Cardiac fibroblast (primary cell): ENCODE measurements around the gene CD74.
"Not testable (repeated sequence)": the region's sequence is repeated elsewhere in the genome, so short reads cannot be mapped to it uniquely, and the experiment has no call there.

Source experiments
- DNase-seq, 2 donors: peaks; one replicate each; pipeline versions ENCODE4 v3.0.0 to v3.0.0-alpha.2; 2010; ENCODE audit warnings: low read depth in 2 of 2
- H3K4me3 ChIP-seq, 2 donors: replicated peaks in 1 of 2; 1 replicate in 1 of 2; 2 replicates in 1 of 2; pipeline ENCODE4 v1.5.1; 2011; ENCODE audit warnings: low read depth in 2 of 2, low read length in 2 of 2, mild to moderate bottlenecking in 2 of 2, moderate library complexity in 1 of 2
- TF ChIP-seq, protein P1 (sequence below): IDR thresholded peaks from one replicate; pipeline ENCODE4 v1.5.1; 2011; ENCODE audit warnings: low read depth, mild to moderate bottlenecking, low read length, inconsistent platforms

The CD74 gene

DNA sequence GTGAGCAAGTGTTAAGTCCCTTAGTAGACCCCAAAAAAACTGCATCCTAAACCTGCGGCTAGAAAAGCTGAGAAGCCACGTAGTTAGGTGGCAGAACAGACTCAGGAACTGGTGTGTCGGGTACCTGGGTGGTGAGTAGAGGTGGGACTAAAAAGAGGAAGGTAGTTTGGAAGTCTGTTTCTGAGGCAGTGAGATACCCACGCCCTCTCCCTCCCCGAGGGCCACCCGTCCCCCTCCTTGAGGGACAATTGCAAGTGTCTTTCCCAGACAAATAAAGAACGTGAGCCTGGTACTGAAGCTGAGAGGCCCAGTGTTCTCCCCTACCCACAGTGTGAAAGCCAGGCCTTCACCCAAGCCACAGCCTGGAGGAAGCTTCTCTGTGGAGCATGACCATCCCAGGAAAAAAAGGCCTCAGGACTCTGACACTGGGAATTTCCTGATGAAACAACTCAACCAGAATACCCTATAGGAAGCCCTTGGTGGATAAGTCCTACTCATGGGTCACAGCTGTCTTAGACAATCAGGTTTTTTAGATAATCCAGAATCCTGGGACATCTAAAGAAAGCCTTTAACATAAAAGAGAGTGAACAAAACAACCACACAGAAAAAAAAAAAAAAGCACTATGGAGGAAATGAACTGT, 7.0 kb upstream of the CD74 start:
- TF ChIP-seq, protein P1, sequence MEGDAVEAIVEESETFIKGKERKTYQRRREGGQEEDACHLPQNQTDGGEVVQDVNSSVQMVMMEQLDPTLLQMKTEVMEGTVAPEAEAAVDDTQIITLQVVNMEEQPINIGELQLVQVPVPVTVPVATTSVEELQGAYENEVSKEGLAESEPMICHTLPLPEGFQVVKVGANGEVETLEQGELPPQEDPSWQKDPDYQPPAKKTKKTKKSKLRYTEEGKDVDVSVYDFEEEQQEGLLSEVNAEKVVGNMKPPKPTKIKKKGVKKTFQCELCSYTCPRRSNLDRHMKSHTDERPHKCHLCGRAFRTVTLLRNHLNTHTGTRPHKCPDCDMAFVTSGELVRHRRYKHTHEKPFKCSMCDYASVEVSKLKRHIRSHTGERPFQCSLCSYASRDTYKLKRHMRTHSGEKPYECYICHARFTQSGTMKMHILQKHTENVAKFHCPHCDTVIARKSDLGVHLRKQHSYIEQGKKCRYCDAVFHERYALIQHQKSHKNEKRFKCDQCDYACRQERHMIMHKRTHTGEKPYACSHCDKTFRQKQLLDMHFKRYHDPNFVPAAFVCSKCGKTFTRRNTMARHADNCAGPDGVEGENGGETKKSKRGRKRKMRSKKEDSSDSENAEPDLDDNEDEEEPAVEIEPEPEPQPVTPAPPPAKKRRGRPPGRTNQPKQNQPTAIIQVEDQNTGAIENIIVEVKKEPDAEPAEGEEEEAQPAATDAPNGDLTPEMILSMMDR, result no peak
- no peak for DNase-seq
- H3K4me3 ChIP-seq, result no peak overlapping the region

DNA sequence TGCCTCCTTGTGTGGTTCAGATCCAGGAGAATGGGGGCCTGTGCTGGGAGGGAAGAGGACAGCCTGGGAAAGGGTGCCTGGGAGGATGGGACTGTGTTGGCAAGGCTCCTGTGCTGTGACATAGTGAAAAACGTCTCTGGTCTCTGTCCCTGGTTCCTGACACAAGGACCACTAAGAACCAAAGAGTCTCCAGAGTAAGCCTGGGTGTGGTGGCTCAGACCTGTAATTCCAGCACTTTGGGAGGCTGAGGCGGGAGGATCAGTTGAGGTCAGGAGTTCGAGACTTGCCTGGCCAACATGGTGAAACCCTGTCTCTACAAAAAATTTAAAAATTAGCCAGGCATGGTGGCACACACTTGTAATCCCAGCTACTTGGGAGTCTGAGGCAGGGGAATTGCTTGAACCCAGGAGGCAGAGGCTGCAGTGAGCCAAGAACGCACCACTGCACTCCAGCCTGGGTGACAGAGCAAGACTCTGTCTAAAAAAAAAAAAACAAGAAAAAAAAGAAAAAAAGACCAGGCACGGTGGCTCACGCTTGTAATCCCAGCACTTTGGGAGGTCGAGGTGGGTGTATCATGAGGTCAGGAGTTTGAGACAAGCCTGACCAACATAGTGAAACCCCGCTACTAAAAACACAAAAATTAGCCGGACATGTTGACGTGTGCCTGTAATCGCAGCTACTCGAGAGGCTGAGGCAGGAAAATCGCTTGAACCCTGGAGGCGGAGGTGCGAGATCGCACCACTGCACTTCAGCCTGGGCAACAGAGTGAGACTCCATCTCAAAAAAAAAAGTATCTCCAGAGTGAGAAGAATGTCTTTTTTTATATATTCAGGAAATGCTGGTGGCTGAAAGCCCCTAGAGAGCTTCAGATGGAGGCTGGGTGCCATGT, 1.4 kb upstream of the CD74 start:
- DNase-seq, H3K4me3 ChIP-seq: not testable (repeated sequence)

DNA sequence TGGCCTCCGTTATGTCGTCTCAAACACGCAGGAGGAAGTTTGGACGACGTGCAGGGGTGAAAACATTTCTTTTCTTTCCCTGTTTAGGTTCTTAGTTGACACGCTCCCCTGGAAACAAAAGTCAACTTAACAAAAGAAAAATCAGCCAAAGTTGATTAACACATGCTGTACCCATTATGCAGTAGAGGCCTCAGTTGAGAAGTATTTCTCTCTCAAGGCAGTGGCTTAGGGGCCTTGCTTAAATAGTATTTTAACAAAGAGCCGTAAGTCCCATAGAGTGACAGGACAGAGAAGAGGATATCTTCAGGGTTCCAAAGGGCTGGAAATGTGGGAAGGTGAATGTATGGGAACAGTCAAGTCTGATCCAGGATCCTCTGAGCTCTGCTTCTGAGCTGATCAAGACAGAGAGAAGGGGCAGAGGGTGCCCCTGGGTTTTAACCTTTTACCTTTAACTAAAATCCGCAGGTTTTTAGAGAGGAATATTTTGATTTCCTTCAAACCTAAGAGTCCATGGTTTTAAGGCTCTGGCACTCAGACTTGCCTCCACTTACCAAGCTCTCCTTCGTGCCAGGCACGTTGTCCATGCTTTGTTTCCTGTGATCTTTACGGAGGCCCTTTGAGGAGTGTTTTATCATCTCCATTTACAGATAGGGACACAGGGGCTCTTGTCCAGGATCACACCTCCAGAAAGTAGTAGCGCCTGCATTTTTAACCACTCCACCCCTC, 629 bp upstream of the CD74 start:
- no peak overlapping the region for H3K4me3 ChIP-seq
- TF ChIP-seq, protein P1, result no peak
- DNase-seq, result no peak

DNA sequence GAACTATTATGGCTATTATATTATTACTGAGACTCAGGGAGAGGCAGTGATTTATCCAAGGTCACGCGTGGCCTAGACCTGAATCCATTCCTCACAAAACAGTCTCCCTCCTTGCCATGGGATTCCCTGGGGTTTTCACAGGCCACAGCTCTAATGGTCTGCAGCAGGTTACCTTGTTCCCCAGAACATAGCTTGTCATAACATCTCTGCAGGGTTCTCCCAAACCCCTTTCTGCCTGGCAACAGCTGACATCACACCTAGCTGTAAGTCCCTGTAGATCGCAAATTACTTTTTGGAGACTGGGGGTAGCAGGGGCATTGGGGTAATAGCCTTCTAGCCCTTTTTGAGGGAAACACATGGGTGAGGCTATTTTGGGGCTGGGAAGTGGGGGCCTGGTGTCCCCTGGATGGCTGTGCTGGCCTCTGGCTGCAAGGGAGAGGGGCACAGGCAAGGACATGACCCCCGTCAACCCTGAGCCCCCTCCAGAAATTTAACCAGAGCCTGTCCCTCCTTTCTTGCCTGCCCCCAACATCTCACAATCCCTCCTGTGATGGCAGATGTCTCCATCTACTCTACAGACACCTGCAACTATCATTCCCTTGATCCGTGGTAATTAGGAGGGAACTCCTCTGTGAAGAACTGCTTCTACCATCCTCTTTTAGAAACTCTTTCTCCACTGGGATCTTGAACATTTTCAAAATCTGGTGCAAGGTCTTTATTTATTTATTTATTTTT, 1.3 kb downstream of the CD74 start:
- peak in 1 of 2 donors; percentile 23 for DNase-seq
- no peak overlapping the region for H3K4me3 ChIP-seq
- TF ChIP-seq, protein P1, result no peak

DNA sequence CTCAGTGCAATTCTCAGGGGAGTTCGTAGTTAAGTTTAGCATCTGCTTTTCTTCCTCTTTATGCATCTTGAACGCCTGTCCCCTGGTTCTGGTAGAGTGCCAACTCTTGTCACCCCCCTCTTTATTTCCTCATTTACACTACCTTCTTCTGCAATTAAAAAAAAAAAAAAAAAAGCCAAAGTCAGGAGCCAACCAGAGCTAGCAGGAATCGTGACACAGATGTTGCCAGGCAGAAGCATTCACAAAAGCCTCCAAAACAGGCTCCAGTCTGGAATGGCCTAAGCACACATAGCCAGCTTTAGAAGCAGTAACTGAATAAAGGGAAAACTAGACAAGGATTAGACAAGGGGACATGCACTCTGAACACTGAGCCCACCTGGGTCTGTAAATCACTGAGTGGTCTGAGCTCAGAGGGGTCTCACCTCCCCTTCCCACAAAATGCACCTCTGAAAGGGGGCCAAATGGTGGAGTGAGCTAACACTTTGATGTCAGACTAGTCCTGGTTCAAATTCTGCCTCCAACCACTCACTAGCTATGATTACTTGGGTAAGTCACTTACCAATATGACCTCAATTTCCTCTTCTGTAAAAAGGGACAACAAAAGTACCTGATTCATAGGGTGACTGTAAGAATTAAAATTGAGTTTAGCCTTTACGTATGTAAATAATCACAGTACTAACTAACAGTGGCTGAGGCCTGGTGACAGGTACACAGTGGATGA, 2.0 kb downstream of the CD74 start:
- DNase-seq, result peak; percentile 77 to 82
- TF ChIP-seq, protein P1, result no peak
- H3K4me3 ChIP-seq, result no peak overlapping the region

DNA sequence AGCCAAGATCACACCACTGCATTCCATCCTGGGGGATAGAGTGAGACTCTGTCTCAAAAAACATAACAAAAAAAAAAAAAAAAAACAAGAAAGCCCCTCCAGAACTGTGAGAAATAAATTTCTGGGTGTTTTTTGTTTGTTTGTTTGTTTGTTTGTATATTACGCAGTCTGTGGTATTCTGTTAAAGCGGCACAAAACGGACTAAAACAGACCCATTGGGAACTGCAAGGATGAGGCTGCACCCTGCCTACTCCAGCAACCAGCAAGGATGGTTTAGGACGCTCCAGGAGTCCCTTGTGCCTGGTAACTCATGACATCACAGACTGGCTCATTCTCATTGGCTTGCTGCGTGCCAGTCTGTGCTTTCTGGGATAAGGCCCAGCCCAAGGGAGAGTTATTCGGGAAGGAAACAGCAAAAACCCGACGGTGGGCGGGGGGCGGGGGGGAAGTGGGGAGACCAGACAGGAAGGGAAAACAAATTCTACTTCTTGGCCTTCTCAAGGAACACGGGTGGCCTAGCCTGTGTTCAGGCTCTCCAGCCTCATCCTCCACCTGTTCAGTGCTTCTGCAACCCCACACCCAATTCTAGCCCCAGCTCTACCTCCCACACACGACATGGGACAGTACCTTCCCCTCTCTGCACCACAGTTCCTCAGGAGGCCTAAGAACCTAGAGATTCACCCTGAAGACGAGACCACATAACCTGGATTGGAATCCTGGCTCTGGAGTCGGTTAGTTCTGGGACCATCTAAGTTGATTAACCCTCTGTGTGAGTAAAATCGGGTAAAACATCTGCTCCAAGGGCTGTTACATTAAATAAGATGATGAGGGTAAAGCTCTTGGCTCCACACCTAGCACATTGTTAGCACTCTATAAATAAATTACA, 2.8 kb downstream of the CD74 start:
- DNase-seq, result peak; percentile 87 to 90
- no peak overlapping the region for H3K4me3 ChIP-seq

More for the DNA sequence above, 2.8 kb downstream of the CD74 start:
- TF ChIP-seq, protein P1, result no peak
